ENCODE results near the gene CEP104.
"Not testable (repeated sequence)": the region's sequence is repeated elsewhere in the genome, so short reads cannot be mapped to it uniquely, and the experiment has no call there.

CEP104 gene

DNA sequence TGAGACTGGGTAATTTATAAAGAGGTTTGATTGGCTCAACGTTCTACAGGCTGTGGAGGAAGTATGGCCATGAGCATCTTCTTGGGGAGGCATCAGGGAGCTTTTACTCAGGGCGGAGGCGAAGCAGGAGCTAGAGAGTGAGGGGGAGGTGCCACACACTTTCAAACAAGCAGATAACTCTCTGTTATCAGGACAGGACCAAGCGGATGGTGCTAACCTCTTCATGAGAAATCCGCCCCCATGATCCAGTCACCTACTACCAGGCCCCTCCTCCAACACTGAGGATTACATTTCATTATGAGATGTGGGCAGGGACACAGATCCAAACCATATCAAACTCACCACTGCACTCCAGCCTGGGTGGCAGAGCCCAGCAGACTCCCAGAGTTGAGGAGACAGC is 49.2 kb downstream of the CEP104 start:
- no peak for DNase-seq (ENCODE audit: extremely low read depth, low read depth)
- H3K4me3 ChIP-seq (replicated peaks; ENCODE audit: low read depth, low read length) = no peak overlapping the region
- TF ChIP-seq, protein P1, sequence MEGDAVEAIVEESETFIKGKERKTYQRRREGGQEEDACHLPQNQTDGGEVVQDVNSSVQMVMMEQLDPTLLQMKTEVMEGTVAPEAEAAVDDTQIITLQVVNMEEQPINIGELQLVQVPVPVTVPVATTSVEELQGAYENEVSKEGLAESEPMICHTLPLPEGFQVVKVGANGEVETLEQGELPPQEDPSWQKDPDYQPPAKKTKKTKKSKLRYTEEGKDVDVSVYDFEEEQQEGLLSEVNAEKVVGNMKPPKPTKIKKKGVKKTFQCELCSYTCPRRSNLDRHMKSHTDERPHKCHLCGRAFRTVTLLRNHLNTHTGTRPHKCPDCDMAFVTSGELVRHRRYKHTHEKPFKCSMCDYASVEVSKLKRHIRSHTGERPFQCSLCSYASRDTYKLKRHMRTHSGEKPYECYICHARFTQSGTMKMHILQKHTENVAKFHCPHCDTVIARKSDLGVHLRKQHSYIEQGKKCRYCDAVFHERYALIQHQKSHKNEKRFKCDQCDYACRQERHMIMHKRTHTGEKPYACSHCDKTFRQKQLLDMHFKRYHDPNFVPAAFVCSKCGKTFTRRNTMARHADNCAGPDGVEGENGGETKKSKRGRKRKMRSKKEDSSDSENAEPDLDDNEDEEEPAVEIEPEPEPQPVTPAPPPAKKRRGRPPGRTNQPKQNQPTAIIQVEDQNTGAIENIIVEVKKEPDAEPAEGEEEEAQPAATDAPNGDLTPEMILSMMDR (IDR thresholded peaks at IDR 0.05; ENCODE audit: low read depth, low read length, missing control alignments) = no peak

DNA sequence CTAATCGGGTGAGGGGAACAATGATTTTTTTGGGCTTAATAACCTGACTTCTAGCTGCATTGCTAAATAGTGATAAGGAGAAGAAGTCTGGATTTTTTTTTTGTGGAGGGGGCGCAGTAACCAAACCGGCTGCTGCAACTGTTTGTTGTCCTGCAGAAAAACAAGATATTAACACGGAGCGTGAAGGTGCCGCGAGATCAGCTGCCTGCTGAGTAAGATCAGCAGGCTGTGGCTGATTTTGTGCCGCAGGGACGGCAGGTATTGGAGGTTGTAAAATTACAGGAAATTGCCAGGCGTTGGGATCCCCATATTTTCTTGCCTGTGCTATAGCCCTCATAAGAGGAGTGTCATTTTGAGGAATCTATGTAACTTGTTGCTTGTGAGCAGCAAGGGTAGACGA is 52.0 kb downstream of the CEP104 start:
- no peak for DNase-seq (ENCODE audit: extremely low read depth, low read depth)
- no peak overlapping the region for H3K4me3 ChIP-seq (replicated peaks; ENCODE audit: low read depth, low read length)
- TF ChIP-seq, protein P1 (IDR thresholded peaks at IDR 0.05; ENCODE audit: low read depth, low read length, missing control alignments) = no peak

DNA sequence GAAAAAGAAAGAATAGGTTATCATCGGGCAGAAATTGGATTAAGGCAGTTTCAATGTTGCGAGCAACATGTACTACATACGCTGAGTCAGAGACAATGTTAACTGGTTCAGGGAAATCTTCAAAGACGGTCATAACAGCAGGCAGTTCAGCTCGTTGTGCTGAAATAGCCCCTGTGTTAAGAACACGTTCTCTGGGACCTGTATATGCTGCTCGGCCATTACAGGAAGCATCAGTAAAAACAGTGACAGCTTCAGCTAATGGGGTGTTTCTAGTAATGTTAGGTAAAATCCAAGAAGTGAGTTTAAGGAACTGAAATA is 52.4 kb downstream of the CEP104 start:
- not testable (repeated sequence) for DNase-seq (ENCODE audit: extremely low read depth, low read depth); H3K4me3 ChIP-seq (replicated peaks; ENCODE audit: low read depth, low read length)

DNA sequence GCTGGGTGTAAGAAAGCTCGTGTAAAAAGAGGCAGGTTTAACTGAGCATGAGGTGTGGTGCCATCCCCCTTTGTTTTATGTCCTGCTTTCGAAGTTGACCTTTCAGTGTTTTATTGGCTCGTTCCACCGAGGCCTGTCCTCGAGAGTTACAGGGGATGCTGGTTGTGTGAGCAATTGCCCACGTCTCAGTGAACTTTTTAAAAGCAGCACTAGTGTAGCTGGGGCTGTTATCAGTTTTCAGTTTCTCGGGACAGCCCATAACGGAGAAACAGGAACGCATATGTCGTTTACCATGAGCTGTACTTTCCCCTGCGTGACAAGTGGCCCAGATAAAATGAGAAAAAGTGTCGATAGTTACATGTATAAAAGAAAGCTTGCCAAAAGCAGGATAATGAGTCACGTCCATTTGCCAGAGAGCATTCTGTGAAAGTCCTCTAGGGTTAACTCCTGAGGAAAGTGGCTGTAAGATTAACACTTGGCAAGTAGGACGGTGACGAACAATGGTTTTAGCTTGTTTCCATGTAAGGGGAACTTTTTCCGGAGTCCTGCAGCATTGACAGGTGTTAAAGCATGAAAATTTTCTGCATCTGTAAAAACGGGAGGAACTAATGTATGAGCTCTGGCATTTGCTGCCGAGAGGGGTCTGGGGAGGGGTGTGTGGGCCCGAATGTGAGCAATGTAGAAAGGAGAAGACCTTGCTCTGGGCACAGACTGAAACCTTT is 52.9 kb downstream of the CEP104 start:
- no peak for DNase-seq (ENCODE audit: extremely low read depth, low read depth)
- no peak overlapping the region for H3K4me3 ChIP-seq (replicated peaks; ENCODE audit: low read depth, low read length)
- TF ChIP-seq, protein P1 (IDR thresholded peaks at IDR 0.05; ENCODE audit: low read depth, low read length, missing control alignments) = no peak

DNA sequence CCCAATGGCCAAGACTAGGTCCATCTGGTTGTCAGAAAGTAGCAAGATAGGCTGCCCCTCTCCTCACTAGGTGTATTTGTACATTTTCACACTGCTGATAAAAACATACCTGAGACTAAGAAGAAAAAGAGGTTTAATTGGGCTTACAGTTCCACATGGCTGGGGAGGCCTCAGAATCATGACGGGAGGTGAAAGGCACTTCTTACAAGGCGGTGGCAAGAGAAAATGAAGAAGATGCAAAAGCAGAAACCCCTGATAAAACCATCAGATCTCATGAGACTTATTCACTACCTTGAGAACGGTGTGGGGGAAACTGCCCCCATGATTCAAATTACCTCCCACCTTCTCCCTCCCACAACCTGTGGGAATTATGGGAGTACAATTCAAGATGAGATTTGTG is 56.2 kb downstream of the CEP104 start:
- H3K4me3 ChIP-seq (replicated peaks; ENCODE audit: low read depth, low read length); DNase-seq (ENCODE audit: extremely low read depth, low read depth): not testable (repeated sequence)

DNA sequence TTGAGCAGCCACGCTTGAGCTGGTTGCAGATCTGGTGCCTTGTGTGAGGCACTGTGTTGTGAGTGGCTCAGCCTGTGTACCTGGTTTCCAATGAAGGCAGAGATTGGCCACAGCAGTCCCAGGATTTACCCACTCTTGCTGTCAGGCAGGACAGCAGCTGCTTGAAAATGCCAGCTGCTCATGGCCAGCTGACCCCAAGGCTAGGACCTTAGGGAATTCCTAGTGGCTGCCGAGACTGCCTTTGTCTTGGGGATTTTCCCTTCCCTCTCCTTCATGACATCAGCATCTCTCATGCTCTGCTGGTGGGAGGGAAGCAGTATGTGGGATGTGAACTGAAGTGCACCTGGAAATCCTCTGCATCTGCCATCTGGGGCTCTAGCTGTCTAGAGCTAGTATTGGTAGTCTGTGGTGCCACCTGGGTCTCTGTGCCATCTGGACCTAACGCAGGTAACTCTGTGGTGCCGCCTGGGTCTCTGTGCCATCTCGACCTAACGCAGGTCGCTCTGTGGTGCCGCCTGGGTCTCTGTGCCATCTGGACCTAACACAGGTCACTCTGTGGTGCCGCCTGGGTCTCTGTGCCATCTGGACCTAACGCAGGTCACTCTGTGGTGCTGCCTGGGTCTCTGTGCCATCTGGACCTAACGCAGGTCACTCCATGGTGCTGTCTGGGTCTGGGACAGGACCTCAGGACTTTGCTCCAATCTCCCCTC is 56.9 kb downstream of the CEP104 start:
- H3K4me3 ChIP-seq (replicated peaks; ENCODE audit: low read depth, low read length) = no peak overlapping the region
- TF ChIP-seq, protein P1 (IDR thresholded peaks at IDR 0.05; ENCODE audit: low read depth, low read length, missing control alignments) = no peak
- DNase-seq (ENCODE audit: extremely low read depth, low read depth) = no peak

DNA sequence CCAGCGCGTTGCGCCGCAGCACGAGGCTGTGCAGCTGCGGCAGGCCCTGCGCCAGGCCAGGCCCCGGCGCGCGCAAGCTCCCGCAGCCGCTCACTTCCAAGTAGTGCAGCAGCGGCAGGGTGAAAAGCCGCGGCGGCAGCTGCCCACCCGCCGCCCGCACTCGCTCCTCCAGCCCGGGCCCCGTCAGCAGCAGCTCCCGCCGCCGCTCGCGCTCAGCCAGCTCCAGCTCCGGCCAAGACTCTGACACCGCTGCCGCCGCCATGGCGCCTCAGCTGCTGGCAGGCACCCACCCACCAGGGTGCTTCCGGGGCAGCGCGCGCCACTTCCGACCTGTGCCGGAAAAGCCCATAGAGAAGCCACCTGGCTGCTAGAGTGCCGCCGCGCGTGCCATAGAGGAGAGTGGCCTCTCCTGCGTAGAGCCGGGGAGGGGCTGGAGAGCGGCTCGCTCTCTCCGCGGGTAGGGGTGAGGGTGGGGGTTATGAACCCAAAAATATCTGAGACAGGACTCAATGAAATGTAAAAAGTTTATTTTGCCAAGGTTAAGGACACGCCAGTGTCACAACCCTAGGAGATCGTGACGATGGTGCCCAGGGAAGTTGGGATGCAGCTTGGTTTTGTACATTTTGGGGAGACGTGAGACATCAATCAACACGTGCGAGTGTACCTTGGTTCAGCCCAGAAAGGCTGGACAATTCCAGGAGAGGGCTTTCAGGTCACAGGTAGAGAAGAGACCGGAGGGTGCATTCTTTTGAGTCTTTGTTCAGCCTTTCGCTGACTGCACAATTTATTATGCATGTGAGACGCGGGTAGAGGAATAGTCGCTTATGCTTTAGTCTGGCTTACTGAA is 60.6 kb downstream of the CEP104 start, which contains the start of gene LRRC47:
Gene LRRC47 (minus strand): TSS at position 284 of the 847 bp plus-strand sequence. CDS start 22 bp downstream, at position 262.
- TF ChIP-seq, protein P1 (IDR thresholded peaks at IDR 0.05; ENCODE audit: low read depth, low read length, missing control alignments) = no peak
- peak; percentile 59 for DNase-seq (ENCODE audit: extremely low read depth, low read depth)
- peak within 1 kb of the TSS; percentile 53 for H3K4me3 ChIP-seq (replicated peaks; ENCODE audit: low read depth, low read length)
